PC-3 (cell line): ENCODE data around the gene CHPF2. TPM values are rescaled to one million over a fixed set of nuclear protein-coding genes. Genes with fewer than 3 reads are reported as not detected.

ENCODE experiments used
- ATAC-seq: fragments of 200-7000 bp; cut with Tn5 transposase; 2 replicates; pipeline ENCODE4 v1.9.1; 2020; ENCODE audit warnings: mild to moderate bottlenecking, moderate library complexity
- BruUV-seq: library from RNA; stranded (reverse); fragments of 400-500 nt; replicated peaks from 2 replicates; lab custom pipeline; 2021; lab: Mats Ljungman, UMichigan
- CTCF ChIA-PET: fragments of 300-600 bp; sonication (Branson Sonifier 250); formaldehyde crosslinking; loops from one replicate; lab custom pipeline; 2022; ENCODE audit warnings: antibody characterized with exemption; lab: Charles Lee
- POLR2A ChIA-PET: fragments of 300-600 bp; sonication (Branson Sonifier 250); formaldehyde crosslinking; loops from one replicate; lab custom pipeline; 2022; ENCODE audit warnings: antibody characterized with exemption; ENCODE audit not compliant: unreplicated experiment; lab: Charles Lee
- DNase-seq: peaks from one replicate; pipeline ENCODE4 v3.0.0-alpha.2; 2015
- H2AFZ ChIP-seq: fragments of 300-600 bp; sonication (generic); 2 replicates; pipeline ENCODE4 v1.6.0; 2016; ENCODE audit warnings: antibody characterized with exemption, low read length
- H3F3A ChIP-seq: fragments of 300-600 bp; sonication (generic); one replicate; pipeline ENCODE4 v1.6.0; 2017; ENCODE audit warnings: antibody characterized with exemption, low read length, control low read depth, mild to moderate bottlenecking; ENCODE audit not compliant: unreplicated experiment
- H3K27ac ChIP-seq: fragments of 300-600 bp; sonication (generic); 2 replicates; pipeline ENCODE4 v1.5.1; 2016; ENCODE audit warnings: mild to moderate bottlenecking, low read length
- H3K27me3 ChIP-seq: fragments of 300-600 bp; sonication (generic); 2 replicates; pipeline ENCODE4 v1.6.1; 2016; ENCODE audit warnings: low read length, mixed read lengths
- H3K36me3 ChIP-seq: fragments of 300-600 bp; sonication (generic); 2 replicates; pipeline ENCODE4 v1.6.1; 2016; ENCODE audit warnings: low read depth, mixed run types, low read length, mixed read lengths
- H3K4me1 ChIP-seq: fragments of 300-600 bp; sonication (generic); 2 replicates; pipeline ENCODE4 v1.5.1; 2016; ENCODE audit warnings: low read length; ENCODE audit not compliant: insufficient read depth
- H3K4me2 ChIP-seq: fragments of 300-600 bp; sonication (generic); 2 replicates; pipeline ENCODE4 v1.6.0; 2016; ENCODE audit warnings: low read length
- H3K4me3 ChIP-seq: fragments of 300-600 bp; sonication (generic); 2 replicates; pipeline ENCODE4 v1.5.1; 2016; ENCODE audit warnings: mild to moderate bottlenecking, low read length, mixed read lengths
- H3K79me2 ChIP-seq: fragments of 300-600 bp; sonication (generic); 2 replicates; pipeline ENCODE4 v1.6.1; 2017; ENCODE audit warnings: low read length, mixed read lengths
- H3K9ac ChIP-seq: fragments of 300-600 bp; sonication (generic); 2 replicates; pipeline ENCODE4 v1.6.0; 2016; ENCODE audit warnings: mild to moderate bottlenecking, low read length
- H3K9me2 ChIP-seq: fragments of 300-600 bp; sonication (generic); replicated peaks from 2 replicates; pipeline ENCODE4 v1.6.1; 2016; ENCODE audit warnings: mixed run types, low read length, mixed read lengths
- H3K9me3 ChIP-seq: fragments of 300-600 bp; sonication (generic); 2 replicates; pipeline ENCODE4 v1.6.1; 2016; ENCODE audit warnings: low read length, mixed read lengths
- H4K20me1 ChIP-seq: fragments of 300-600 bp; sonication (generic); 2 replicates; pipeline ENCODE4 v1.6.1; 2016; ENCODE audit warnings: low read length, mixed read lengths
- EZH2 ChIP-seq: fragments of 300-600 bp; sonication (generic); IDR thresholded peaks from one replicate; pipeline ENCODE4 v1.6.1; 2017; ENCODE audit warnings: antibody characterized with exemption, mild to moderate bottlenecking, low read length; ENCODE audit not compliant: unreplicated experiment
- EZH2phosphoT487 ChIP-seq: fragments of 300-600 bp; sonication (generic); IDR thresholded peaks from 2 replicates; pipeline ENCODE4 v1.6.1; 2018; ENCODE audit warnings: mild to moderate bottlenecking, antibody characterized with exemption, low read length, borderline replicate concordance
- intact Hi-C: fragments of 100-400 bp; cut with micrococcal nuclease; formaldehyde crosslinking; loops from 2 replicates; pipeline ENCODE4 v1.9.0; 2023
- total RNA-seq: library from RNA; depleted of rRNA; stranded (reverse); fragments of >200 nt; gene quantifications from 2 replicates; pipeline ENCODE4 v1.2.3, GENCODE V29; 2014
- TF ChIP-seq, protein P1 (sequence below): fragments of 300-600 bp; sonication (generic); conservative IDR thresholded peaks from 2 replicates; pipeline ENCODE4 v1.5.1; 2017; ENCODE audit warnings: antibody characterized with exemption, low read depth, mild to moderate bottlenecking, low read length

The CHPF2 gene
- total RNA-seq, 1 experiment from 2014 or later, result 30.1 TPM

DNA sequence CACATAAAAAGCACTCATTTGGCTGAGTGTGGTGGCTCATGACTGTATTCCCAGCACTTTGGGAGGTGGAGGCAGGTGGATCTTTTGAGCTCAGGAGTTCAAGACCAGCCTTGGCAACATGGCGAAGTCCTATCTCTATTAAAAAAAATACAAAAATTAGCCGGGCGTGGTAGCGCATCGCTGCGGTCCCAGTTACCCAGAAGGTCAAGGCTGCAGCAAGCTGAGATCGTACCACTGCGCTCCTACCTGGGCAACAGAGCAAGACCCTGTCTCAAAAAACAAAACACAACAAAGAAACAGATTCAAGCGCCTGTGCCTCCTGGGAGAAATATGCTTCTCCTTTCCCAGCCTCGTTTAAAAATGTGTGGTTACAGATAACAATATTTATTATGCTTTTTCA, 3.0 kb upstream of the CHPF2 start:
- Histone ChIP-seq H3K9me2 (no peaks in the 10 kb centered on the region), H3K79me2 (peaks cover 46% of the 10 kb centered on the region), H3K9me3 (no peaks in the 10 kb centered on the region), H4K20me1 (no peaks in the 10 kb centered on the region), H2AFZ (no peak overlapping the region), H3K27me3 (no peaks in the 10 kb centered on the region), H3F3A (no peaks in the 10 kb centered on the region), H3K4me1 (peaks cover 45% of the 10 kb centered on the region), H3K4me3 (no peak overlapping the region), H3K9ac (no peak overlapping the region), H3K27ac (no peak overlapping the region), H3K36me3 (peaks cover 11% of the 10 kb centered on the region), H3K4me2 (no peak overlapping the region)
- no peak for DNase-seq
- BruUV-seq, result no TSS peak
- POLR2A ChIA-PET, result no interaction called here
- no peak for ATAC-seq
- intact Hi-C loops, result no loop called here
- TF ChIP-seq EZH2 (no peak), EZH2phosphoT487 (no peak)
- TF ChIP-seq, protein P1, sequence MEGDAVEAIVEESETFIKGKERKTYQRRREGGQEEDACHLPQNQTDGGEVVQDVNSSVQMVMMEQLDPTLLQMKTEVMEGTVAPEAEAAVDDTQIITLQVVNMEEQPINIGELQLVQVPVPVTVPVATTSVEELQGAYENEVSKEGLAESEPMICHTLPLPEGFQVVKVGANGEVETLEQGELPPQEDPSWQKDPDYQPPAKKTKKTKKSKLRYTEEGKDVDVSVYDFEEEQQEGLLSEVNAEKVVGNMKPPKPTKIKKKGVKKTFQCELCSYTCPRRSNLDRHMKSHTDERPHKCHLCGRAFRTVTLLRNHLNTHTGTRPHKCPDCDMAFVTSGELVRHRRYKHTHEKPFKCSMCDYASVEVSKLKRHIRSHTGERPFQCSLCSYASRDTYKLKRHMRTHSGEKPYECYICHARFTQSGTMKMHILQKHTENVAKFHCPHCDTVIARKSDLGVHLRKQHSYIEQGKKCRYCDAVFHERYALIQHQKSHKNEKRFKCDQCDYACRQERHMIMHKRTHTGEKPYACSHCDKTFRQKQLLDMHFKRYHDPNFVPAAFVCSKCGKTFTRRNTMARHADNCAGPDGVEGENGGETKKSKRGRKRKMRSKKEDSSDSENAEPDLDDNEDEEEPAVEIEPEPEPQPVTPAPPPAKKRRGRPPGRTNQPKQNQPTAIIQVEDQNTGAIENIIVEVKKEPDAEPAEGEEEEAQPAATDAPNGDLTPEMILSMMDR, result no peak
- CTCF ChIA-PET, result no interaction called here

DNA sequence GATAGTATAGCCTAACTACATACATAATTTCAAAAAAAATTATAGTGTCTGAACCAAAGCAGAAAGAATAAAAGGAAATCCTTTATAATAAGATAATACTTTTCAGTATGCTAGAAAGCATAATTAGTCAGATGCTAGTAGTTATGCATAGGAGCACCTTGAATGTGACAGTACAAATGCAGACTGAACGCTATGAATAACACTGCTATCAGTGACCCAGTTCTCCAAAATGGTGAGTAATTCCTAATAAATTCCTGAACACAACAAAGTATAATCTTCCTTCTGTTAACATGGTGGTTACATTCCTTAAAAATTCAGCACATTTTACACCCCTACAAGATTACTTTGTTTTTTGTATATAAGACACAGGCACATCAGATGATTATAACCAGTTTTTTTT, 1.2 kb upstream of the CHPF2 start:
- Histone ChIP-seq H3K4me3 (no peak overlapping the region), H3K9me3 (no peaks in the 10 kb centered on the region), H3F3A (no peaks in the 10 kb centered on the region), H3K9ac (no peak overlapping the region), H4K20me1 (no peaks in the 10 kb centered on the region), H3K27me3 (no peaks in the 10 kb centered on the region), H2AFZ (no peak overlapping the region), H3K9me2 (no peaks in the 10 kb centered on the region), H3K36me3 (peaks cover 9% of the 10 kb centered on the region; the same call in 1 of the 2 replicates), H3K4me1 (peaks cover 36% of the 10 kb centered on the region), H3K27ac (no peak overlapping the region), H3K79me2 (peaks cover 46% of the 10 kb centered on the region), H3K4me2 (peak overlapping the region; percentile 91)
- BruUV-seq, result no TSS peak
- TF ChIP-seq, protein P1, result no peak
- CTCF ChIA-PET, result no interaction called here
- ATAC-seq, result no peak
- DNase-seq, result no peak
- intact Hi-C loops, result no loop called here
- POLR2A ChIA-PET, result no interaction called here

DNA sequence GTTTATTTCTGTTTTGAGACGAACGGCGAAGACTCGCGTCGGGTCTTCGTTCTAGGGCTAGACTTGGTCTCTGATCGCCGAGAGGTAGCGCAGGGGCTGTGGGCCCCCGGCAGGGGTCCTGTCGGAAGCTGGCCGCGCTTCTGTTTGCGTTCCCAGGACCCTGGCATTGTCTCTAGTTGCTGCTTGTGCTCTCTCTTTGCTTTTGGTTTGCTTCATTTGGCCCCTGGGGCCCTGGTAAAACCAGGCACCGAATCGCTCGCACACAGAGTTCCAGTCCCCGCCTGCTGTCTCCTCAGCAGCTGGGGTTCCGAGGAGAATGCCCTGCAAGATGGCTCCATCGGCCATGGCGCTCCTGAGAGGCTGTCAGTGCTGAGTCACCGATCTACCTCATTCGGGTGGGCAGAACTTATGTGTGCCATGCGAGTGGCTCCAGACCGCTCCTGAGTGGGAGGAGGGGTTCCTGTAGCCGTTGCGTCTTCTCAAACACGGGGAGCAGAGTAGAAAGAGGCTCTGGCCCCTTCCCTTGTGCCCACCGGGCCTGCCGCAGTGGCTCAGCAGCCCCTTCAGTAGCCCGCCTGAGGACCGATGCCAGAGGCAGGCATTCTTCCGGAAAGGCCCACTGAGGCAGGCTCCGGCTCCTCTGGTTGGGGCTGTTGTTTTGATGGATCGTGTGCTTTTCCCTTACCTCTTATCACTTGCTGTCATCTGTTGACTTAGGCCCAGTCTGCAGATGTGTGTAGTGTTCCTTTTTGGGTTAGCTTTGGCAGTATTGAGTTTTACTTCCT, 826 bp downstream of the CHPF2 start:
- Histone ChIP-seq H3K36me3 (peaks cover 16% of the 10 kb centered on the region), H4K20me1 (no peaks in the 10 kb centered on the region), H3K9ac (peak overlapping the region; percentile 97), H3K4me2 (peak overlapping the region; percentile 91), H3K4me3 (peak overlapping the region; percentile 89), H3K27me3 (no peaks in the 10 kb centered on the region), H3K27ac (peak overlapping the region; percentile 75), H3K4me1 (peaks cover 29% of the 10 kb centered on the region), H3F3A (no peaks in the 10 kb centered on the region), H2AFZ (peak overlapping the region; percentile 94), H3K79me2 (peaks cover 47% of the 10 kb centered on the region), H3K9me2 (no peaks in the 10 kb centered on the region), H3K9me3 (no peaks in the 10 kb centered on the region)
- BruUV-seq, result TSS peak; percentile 79
- TF ChIP-seq EZH2 (no peak), EZH2phosphoT487 (no peak)
- TF ChIP-seq, protein P1, result no peak
- CTCF ChIA-PET, result no interaction called here
- intact Hi-C loops, result no loop called here
- POLR2A ChIA-PET, result interaction anchor here (0.6 to 1.0 kb wide), 2 partner anchors 76 to 170 kb away, joined by 4 to 5 read pairs; no protein-coding TSS in a partner anchor
- DNase-seq, result peak; percentile 76
- peak; percentile 74 for ATAC-seq
